Stomach (tissue), 9 donors: Measurements from ENCODE around the gene TRIM17. TPM values are rescaled to one million over a fixed set of nuclear protein-coding genes. Genes with fewer than 3 reads are reported as not detected.

Source experiments
- DNase-seq, 2 donors: peaks; one replicate each; pipeline versions ENCODE4 v3.0.0 to v3.0.0-alpha.2; 2013 to 2019
- H3K27ac ChIP-seq, 5 donors: fragments of 200-600 bp in 4 of 5; sonication (generic) in 4 of 5; one replicate each; pipeline ENCODE4 v1.5.1; 2013 to 2019; ENCODE audit warnings: mild to moderate bottlenecking in 1 of 5, moderate library complexity in 1 of 5
- H3K27me3 ChIP-seq, 3 donors: fragments of 200-600 bp; sonication (generic); one replicate each; pipeline ENCODE4 v1.5.1; 2017 to 2019; ENCODE audit warnings: mixed run types in 1 of 3
- H3K36me3 ChIP-seq, 4 donors: fragments of 200-600 bp; sonication (generic); 1 replicate in 3 of 4; 2 replicates in 1 of 4; pipeline ENCODE4 v1.5.1; 2016 to 2019
- H3K4me1 ChIP-seq, 4 donors: fragments of 200-600 bp; sonication (generic); one replicate each; pipeline ENCODE4 v1.5.1; 2016 to 2019
- H3K4me3 ChIP-seq, 4 donors: fragments of 200-600 bp; sonication (generic) in 3 of 4; one replicate each; pipeline ENCODE4 v1.5.1; 2016 to 2019; ENCODE audit warnings: mild to moderate bottlenecking in 1 of 4
- H3K9me3 ChIP-seq, 4 donors: fragments of 200-600 bp; sonication (generic); one replicate each; pipeline ENCODE4 v1.5.1; 2016 to 2019
- EP300 ChIP-seq: sonication (generic); formaldehyde crosslinking; IDR thresholded peaks from one replicate; pipeline ENCODE4 v1.6.1; 2017; ENCODE audit warnings: antibody characterized with exemption
- POLR2A ChIP-seq, 4 donors: fragments of 450-650 bp; IDR thresholded peaks; one replicate each; pipeline ENCODE4 v1.6.1; 2016; ENCODE audit warnings: antibody characterized with exemption in 4 of 4, control low read depth in 2 of 4, mild to moderate bottlenecking in 1 of 4, moderate library complexity in 1 of 4
- POLR2AphosphoS5 ChIP-seq, 3 donors: sonication (generic); formaldehyde crosslinking; IDR thresholded peaks; one replicate each; pipeline ENCODE4 v1.6.1; 2016; ENCODE audit warnings: antibody characterized with exemption in 3 of 3
- WGBS, 5 donors: extraction: QIAGEN DNeasy Blood & Tissue Kit in 3 of 5; methylation state at CpG; one replicate each; pipeline versions ENCODE4 v1.1.5 to v1.1.7; 2013 to 2018; 5-methylcytosine and 5-hydroxymethylcytosine counted together
- intact Hi-C: fragments of 100-400 bp; cut with DNase I; formaldehyde crosslinking; loops from one replicate; pipeline ENCODE4 v1.15.1; 2023; ENCODE audit warnings: low total_unique reads
- polyA plus RNA-seq, 3 donors: library from polyadenylated mRNA; stranded (reverse); fragments of 200-250 nt; gene quantifications; one replicate each; pipeline ENCODE4 v1.2.3, GENCODE V29; 2013
- total RNA-seq, 5 donors: library from RNA; depleted of rRNA; stranded (reverse); fragments of >200 nt; gene quantifications; one replicate each; pipeline versions ENCODE4 v1.1.0 to v1.2.3, GENCODE V29; 2014 to 2016
- TF ChIP-seq, protein P1 (sequence below), 7 experiments: fragments of 450-650 bp in 4 of 7; fragments of 200-600 bp in 3 of 7; sonication (generic) in 3 of 7; IDR thresholded peaks; one replicate each; pipeline ENCODE4 v1.5.1; 2016 to 2019; ENCODE audit warnings: antibody characterized with exemption in 7 of 7, control low read depth in 2 of 7, mild to moderate bottlenecking in 1 of 7
- donor health status: healthy with polysubstance abuse.
- donor health status: Bipolar disorder and iron deficiency.
- donor health status: healthy.

The TRIM17 gene
- total and polyA plus RNA-seq, 8 donors = 1.2 to 6.2 (median 1.8) TPM; not detected in 3

DNA sequence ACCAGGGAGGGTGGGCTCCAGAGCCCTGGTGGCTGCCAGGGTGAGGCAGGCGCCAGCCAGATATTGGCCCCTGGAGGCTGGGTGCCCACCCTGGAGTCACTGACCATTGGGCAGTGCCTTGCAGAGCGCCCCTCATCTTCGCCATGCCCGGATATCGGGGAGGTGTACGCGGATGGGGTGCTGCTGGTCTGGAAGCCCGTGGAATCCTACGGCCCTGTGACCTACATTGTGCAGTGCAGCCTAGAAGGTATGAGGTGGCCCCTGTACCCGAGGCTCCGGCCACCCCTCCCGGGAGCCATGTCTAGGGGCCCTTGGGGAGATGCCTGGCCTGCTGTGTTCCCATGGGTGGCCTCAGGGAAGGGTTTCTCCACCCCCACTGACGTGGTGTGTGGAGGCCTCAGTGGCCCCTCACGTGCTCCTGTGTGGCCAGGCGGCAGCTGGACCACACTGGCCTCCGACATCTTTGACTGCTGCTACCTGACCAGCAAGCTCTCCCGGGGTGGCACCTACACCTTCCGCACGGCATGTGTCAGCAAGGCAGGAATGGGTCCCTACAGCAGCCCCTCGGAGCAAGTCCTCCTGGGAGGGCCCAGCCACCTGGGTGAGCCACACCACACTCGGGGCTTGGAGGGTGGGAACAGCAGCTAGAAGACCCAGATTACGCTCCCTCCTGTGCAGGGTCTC lies 40.9 kb downstream of the TRIM17 start:
- intact Hi-C loops = no loop called here
- no peak for DNase-seq
- peaks cover 14 to 46% (median 27%) of the 10 kb centered on the region in 4 donors for H3K4me1 ChIP-seq
- no peaks in the 10 kb centered on the region for H3K36me3 ChIP-seq
- H3K4me3 ChIP-seq = no peak overlapping the region
- TF ChIP-seq POLR2AphosphoS5 (IDR thresholded peaks at IDR 0.05) (no peak), POLR2A (IDR thresholded peaks at IDR 0.05) (no peak), EP300 (no peak)
- TF ChIP-seq, protein P1, sequence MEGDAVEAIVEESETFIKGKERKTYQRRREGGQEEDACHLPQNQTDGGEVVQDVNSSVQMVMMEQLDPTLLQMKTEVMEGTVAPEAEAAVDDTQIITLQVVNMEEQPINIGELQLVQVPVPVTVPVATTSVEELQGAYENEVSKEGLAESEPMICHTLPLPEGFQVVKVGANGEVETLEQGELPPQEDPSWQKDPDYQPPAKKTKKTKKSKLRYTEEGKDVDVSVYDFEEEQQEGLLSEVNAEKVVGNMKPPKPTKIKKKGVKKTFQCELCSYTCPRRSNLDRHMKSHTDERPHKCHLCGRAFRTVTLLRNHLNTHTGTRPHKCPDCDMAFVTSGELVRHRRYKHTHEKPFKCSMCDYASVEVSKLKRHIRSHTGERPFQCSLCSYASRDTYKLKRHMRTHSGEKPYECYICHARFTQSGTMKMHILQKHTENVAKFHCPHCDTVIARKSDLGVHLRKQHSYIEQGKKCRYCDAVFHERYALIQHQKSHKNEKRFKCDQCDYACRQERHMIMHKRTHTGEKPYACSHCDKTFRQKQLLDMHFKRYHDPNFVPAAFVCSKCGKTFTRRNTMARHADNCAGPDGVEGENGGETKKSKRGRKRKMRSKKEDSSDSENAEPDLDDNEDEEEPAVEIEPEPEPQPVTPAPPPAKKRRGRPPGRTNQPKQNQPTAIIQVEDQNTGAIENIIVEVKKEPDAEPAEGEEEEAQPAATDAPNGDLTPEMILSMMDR (IDR thresholded peaks at IDR 0.05) = no peak
- WGBS, 5 donors = 91 to 99% (median 97%) methylated on average over 15 to 22 of the region's 22 CpGs
- H3K27ac ChIP-seq = peak overlapping the region in 4 of 5 donors; percentile 25 to 74 (median 58)
- no peaks in the 10 kb centered on the region for H3K9me3 ChIP-seq
- H3K27me3 ChIP-seq = peaks cover 0 to 44% (median 15%) of the 10 kb centered on the region in 3 donors

DNA sequence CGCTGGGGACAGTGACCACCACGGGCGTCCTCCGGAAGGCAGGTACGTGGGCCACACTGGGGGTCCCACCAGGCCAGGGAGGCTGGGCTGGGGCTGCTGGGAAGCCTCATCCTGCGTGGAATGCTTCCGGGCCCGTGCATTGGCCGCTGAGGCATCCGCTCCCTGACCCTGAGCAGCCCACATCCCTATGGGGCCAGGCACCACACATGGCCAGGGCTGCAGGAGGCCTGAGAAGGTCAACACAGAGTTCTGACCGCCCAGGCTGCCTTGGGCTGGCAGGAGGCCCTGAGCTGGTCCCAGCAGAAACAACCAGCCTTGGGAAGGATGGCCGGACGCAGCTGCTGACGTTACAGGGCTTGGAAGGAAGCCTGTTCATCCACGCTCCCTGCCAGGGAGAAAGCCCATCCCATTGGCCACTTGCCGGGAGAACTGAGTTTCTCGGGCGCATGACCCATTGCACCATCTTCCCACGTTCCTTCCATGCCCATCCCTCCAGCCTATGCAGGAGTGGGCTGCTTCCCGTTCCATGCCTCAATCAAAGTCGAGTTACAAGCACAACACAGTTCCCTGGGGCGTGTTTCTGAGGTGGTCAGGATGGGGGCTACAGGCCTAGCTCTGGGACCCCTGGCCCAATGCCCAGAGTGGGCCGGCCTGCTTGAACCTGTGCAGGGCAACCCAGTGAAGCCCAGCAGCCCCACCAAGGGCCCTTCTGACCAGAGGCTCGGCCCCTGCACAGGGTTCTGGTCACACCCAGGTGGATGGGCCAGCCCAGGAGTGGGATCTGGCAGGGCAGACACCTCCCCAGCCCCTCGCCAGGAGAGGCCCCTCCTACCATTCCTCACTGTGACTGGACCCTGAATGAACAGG lies 41.7 kb downstream of the TRIM17 start:
- intact Hi-C loops = no loop called here
- Histone ChIP-seq H3K4me1 (peaks cover 14 to 46% (median 27%) of the 10 kb centered on the region in 4 donors), H3K4me3 (no peak overlapping the region), H3K36me3 (no peaks in the 10 kb centered on the region), H3K27me3 (peaks cover 0 to 49% (median 18%) of the 10 kb centered on the region in 3 donors), H3K27ac (peak overlapping the region in 4 of 5 donors; percentile 25 to 74 (median 58)), H3K9me3 (no peaks in the 10 kb centered on the region)
- WGBS, 5 donors = 54 to 71% (median 62%) methylated on average over 10 to 25 of the region's 25 CpGs
- TF ChIP-seq, protein P1 (IDR thresholded peaks at IDR 0.05) = no peak
- TF ChIP-seq EP300 = no peak
- TF ChIP-seq POLR2AphosphoS5 (IDR thresholded peaks at IDR 0.05) = peak in 2 of 3 donors; percentile 40 to 83
- TF ChIP-seq POLR2A (IDR thresholded peaks at IDR 0.05) = no peak
- DNase-seq = peak; percentile 34 to 80

DNA sequence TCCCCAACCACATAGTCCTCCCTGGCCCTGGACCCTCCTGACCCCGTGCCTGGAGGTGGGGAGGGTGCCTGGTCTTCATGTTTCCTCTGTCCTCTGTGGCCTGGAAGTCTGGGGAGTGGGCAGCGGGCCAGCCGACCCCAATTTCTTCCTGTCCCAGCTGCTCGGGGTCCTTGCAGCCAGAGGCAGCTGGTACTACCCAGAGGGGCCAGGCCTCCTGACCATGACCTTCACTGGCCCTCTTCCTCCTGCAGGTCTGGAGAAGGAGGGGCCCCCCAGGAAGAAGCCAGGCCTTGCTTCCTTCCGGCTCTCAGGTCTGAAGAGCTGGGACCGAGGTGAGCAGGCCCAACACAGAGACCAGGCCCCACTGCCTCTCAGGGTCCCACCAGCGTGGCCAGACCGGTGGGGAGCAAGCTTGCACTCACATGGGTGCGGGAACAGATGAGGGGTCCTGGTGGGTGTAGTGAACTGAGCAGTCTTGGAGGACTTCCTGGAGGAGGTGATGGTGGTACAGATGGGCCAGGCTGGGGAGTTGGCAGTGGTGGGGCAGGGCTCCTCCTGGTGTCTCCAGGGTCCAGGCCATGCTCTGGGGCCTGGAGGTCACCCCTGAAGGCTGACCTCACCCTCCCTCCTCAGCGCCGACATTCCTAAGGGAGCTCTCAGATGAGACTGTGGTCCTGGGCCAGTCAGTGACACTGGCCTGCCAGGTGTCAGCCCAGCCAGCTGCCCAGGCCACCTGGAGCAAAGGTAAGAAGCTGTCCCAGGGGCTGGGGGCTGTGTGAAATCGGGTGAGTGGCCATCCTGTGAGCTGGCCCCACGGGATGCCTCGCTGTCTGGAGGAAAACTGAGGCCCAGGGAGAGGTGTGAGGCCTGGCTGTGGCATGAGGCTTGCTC lies 42.7 kb downstream of the TRIM17 start:
- WGBS, 5 donors = 78 to 91% (median 88%) methylated on average over 12 to 14 of the region's 14 CpGs
- H3K36me3 ChIP-seq = no peaks in the 10 kb centered on the region
- H3K9me3 ChIP-seq = no peaks in the 10 kb centered on the region
- intact Hi-C loops = no loop called here
- peak overlapping the region in 4 of 5 donors; percentile 20 to 74 (median 58) for H3K27ac ChIP-seq
- TF ChIP-seq POLR2AphosphoS5 (IDR thresholded peaks at IDR 0.05) = no peak
- TF ChIP-seq EP300 = no peak
- TF ChIP-seq, protein P1 (IDR thresholded peaks at IDR 0.05) = no peak
- TF ChIP-seq POLR2A (IDR thresholded peaks at IDR 0.05) = no peak
- DNase-seq = no peak
- peaks cover 9 to 39% (median 21%) of the 10 kb centered on the region in 4 donors for H3K4me1 ChIP-seq
- H3K27me3 ChIP-seq = peaks cover 0 to 49% (median 18%) of the 10 kb centered on the region in 3 donors
- H3K4me3 ChIP-seq = no peak overlapping the region
